GM21367 (cell line): ENCODE results near the gene COMMD9.

Source experiments
- ATAC-seq: cut with Tn5 transposase; IDR thresholded peaks from one replicate; pipeline ENCODE4 v1.9.1; 2021; ENCODE audit not compliant: unreplicated experiment

The COMMD9 gene

DNA sequence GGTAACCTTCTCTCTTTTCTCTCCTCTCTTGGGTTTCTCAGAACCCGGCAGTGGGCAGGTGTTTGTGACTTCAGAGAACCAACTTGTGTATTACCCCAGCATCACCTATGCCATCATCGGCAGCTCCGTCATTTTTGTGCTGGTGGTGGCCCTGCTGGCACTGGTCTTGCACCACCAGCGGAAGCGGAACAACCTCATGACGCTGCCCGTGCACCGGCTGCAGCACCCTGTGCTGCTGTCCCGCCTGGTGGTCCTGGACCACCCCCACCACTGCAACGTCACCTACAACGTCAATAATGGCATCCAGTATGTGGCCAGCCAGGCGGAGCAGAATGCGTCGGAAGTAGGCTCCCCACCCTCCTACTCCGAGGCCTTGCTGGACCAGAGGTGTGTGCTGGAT lies 62.2 kb downstream of the COMMD9 start:
- ATAC-seq: no peak

DNA sequence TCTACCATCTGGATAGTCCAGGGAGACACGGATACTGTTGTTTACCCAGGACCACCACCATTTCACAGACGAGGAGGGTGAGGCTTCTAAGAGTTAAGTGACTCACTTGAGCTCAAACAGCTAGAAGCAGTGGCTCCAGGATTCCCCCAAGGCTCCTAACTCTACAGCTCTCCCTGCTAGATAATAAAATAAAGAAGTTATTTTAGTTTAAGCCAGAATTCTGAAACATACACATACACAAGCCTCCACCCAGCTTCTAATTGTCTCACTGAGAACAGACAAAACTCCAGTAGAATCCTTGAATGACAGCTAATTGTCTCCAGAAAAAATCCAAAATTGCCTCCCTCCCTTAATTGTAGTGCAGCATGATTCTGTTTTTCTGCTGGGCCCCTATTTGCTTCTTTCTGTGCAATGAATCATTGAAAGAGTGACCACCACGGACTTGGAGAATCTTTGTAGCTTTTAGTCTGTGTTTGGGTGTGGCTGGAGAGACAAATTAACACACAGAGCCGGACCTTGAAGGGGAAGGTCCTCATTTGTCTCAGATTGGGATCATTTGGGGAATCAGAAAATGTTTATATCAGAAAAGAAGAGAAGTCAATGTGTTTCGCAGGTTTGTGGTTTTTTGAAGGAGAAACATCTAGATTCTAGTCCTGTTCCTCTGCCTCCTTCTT lies 64.9 kb downstream of the COMMD9 start:
- no peak for ATAC-seq

DNA sequence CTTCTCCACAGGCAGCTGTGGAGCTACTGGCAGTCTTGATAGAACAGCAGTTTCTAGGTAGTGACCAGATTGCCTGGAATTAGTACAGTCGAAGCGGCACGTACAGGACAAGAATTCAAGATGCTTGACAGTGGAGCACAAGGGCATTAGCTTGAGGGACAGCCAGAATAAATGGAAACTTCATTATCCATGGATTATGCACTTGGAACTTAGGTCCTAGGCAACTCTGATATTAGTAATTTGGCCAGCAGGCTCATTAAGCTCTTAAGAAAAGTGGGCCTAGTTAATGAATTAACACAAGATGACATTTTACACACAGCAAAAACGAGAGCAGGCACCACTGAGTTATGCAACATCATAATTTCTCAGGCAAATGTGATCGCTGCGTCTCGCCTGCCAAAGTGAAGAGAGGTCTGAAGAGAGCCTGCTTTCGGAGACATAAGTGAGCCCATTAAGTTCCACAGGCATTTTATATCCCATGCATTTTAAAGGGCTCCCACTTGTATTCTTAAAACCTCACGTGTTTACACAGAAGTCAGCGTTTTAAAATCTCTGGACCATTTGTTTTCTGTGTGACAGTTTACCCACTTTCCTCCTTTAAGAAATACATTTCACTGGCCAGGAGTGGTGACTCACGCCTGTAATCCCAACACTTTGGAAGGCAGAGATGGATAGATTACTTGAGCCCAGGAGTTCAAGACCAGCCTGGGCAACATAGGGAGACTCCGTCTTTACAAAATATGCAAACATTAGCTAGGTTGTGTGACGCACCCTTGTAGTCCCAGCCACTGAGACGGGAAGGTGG lies 66.2 kb downstream of the COMMD9 start:
- no peak for ATAC-seq
